ENCODE results near the gene ADAMTSL1. TPM values are rescaled to one million over a fixed set of nuclear protein-coding genes. Genes with fewer than 3 reads are reported as not detected.

ADAMTSL1 gene
- total RNA-seq, 1 experiment from 2014 or later: 1.2 TPM

DNA sequence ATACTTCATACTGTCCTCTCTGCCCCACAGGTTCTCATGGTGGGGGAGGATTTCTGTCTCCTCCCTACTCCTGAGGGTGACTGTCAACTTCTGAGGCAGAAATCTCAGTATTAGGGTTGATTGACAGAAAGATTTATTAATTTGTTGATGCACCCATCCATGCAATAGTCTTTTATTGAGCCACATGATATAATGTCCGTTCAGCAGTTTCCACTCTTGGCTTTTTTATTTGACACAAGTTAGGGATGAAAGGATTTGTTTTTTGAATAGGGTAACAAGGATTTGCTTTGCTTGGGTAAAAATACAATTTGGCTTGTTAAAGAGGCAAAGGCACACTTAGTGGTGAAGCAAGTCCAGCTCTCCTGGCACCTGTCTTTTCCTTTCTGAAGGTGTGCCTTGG lies 125.0 kb downstream of the ADAMTSL1 start:
- H2BK12ac ChIP-seq (ENCODE audit: insufficient read length, low read depth, low read length): no peak overlapping the region
- no peak overlapping the region for H3K23ac ChIP-seq (ENCODE audit: insufficient read length, low read depth, low read length)
- TF ChIP-seq, protein P1, sequence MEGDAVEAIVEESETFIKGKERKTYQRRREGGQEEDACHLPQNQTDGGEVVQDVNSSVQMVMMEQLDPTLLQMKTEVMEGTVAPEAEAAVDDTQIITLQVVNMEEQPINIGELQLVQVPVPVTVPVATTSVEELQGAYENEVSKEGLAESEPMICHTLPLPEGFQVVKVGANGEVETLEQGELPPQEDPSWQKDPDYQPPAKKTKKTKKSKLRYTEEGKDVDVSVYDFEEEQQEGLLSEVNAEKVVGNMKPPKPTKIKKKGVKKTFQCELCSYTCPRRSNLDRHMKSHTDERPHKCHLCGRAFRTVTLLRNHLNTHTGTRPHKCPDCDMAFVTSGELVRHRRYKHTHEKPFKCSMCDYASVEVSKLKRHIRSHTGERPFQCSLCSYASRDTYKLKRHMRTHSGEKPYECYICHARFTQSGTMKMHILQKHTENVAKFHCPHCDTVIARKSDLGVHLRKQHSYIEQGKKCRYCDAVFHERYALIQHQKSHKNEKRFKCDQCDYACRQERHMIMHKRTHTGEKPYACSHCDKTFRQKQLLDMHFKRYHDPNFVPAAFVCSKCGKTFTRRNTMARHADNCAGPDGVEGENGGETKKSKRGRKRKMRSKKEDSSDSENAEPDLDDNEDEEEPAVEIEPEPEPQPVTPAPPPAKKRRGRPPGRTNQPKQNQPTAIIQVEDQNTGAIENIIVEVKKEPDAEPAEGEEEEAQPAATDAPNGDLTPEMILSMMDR (conservative IDR thresholded peaks at IDR 0.05): no peak
- no peak overlapping the region for H2BK5ac ChIP-seq (ENCODE audit: insufficient read length, low read length)
- H4K5ac ChIP-seq (ENCODE audit: insufficient read length, low read depth, low read length): no peak overlapping the region
- H3K56ac ChIP-seq (ENCODE audit: insufficient read length, low read depth, low read length): no peak overlapping the region
- no peaks in the 10 kb centered on the region for H3K27me3 ChIP-seq (ENCODE audit: insufficient read depth, low read length)
- no peak overlapping the region for H3K4ac ChIP-seq (ENCODE audit: low read depth, low read length)
- no peak overlapping the region for H2BK120ac ChIP-seq (ENCODE audit: low read depth, low read length, poor library complexity, severe bottlenecking)
- H2BK15ac ChIP-seq (ENCODE audit: low read depth, low read length): no peak overlapping the region
- H3K27ac ChIP-seq (ENCODE audit: insufficient read length, low read depth, low read length): no peak overlapping the region
- Mint-ChIP-seq H3K27ac (no peak overlapping the region), H3K9me3 (peaks cover 6 to 8% of the 10 kb centered on the region in 2 experiments; a peak in 3 of 5 replicates), H3K4me3 (no peak overlapping the region), H3K4me1 (peaks cover 0 to 3% of the 10 kb centered on the region in 2 experiments; a peak in 2 of 4 replicates), H3K27me3 (ENCODE audit: low read depth) (no peaks in the 10 kb centered on the region), H3K36me3 (ENCODE audit: insufficient read depth in 1 of 3, low read depth in 3 of 3) (peaks cover 2 to 8% (median 6%) of the 10 kb centered on the region in 3 experiments; a peak in 6 of 7 replicates)
- H3K4me2 ChIP-seq (ENCODE audit: insufficient read depth, insufficient read length, low read length): no peak overlapping the region
- H4K20me1 ChIP-seq (ENCODE audit: control insufficient read depth, insufficient read depth, insufficient read length): no peaks in the 10 kb centered on the region
- H4K8ac ChIP-seq (replicated peaks; ENCODE audit: insufficient read length, low read depth, low read length): no peak overlapping the region
- H2AK5ac ChIP-seq (ENCODE audit: insufficient read length, low read length): no peak overlapping the region
- H3K4me1 ChIP-seq (ENCODE audit: insufficient read depth, low read length): no peaks in the 10 kb centered on the region
- no peak overlapping the region for H3T11ph ChIP-seq (ENCODE audit: low read length)
- H3K9ac ChIP-seq (ENCODE audit: extremely low read depth, insufficient read length, low read length): no peak overlapping the region
- no peak overlapping the region for H4K91ac ChIP-seq (ENCODE audit: insufficient read length, low read depth, low read length)
- H2BK20ac ChIP-seq (ENCODE audit: low read depth, low read length, poor library complexity, severe bottlenecking): no peak overlapping the region
- DNase-seq: no peak
- no peaks in the 10 kb centered on the region for H3K23me2 ChIP-seq (ENCODE audit: insufficient read length, low read depth, low read length, poor library complexity, severe bottlenecking)
- H3K79me2 ChIP-seq (ENCODE audit: insufficient read depth, low read length): no peaks in the 10 kb centered on the region
- no CpG with 5 or more reads among the region's 1 CpG for WGBS (ENCODE audit: extremely low coverage, insufficient read length, low lambda C conversion rate)
- no peak overlapping the region for H3K14ac ChIP-seq (ENCODE audit: insufficient read depth, low read length)
- no peaks in the 10 kb centered on the region for H3K79me1 ChIP-seq (ENCODE audit: insufficient read depth, low read depth, low read length, poor library complexity, severe bottlenecking)
- H3K18ac ChIP-seq (ENCODE audit: insufficient read length, low read depth, low read length): no peak overlapping the region
- no peaks in the 10 kb centered on the region for H3K9me3 ChIP-seq (ENCODE audit: control insufficient read depth, low read depth, low read length)
- no peak overlapping the region for H2AFZ ChIP-seq (ENCODE audit: low read length)

Measured in H9 (cell line).